GM19397 (cell line): ENCODE measurements around the gene CYP46A1.

ENCODE experiments used
- ATAC-seq: cut with Tn5 transposase; IDR thresholded peaks from one replicate; pipeline ENCODE4 v1.9.1; 2021; ENCODE audit warnings: mild to moderate bottlenecking, moderate library complexity; ENCODE audit not compliant: unreplicated experiment

The CYP46A1 gene

DNA sequence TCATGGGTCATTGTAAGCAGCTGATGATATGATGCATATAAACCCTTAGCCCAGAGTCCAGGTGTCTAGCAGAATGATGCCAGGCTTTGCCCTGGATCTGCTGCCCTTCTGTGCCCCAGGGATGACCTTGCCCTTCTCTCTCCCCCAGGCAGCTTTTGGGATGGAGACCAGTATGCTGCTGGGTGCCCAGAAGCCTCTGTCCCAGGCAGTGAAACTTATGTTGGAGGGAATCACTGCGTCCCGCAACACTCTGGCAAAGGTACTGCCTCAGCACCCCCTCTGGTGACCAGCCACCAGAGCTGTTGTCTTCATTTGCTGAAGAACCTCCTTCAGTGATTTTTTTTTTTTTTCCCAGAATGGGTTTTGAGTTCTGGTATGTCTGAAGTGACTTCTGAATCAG lies 23.3 kb downstream of the CYP46A1 start:
- ATAC-seq = no peak

DNA sequence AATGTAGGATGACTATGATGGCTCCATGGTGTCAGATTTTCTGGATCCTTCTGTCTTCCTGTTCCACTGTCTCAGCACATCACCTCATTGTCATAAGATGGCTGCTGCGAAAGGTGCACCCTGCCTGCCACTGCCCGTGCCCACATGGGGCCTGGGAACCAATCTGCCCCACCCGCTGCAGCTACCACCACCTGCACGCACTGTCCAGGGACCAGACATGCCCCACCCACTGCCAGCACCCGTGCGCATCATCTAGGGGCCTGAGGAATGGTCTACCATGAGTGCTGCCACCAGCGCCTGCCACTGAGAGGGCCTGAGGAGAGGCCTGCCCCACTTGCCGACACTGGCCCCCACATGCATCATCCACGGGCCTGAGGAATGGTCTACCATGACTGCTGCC lies 23.8 kb downstream of the CYP46A1 start:
- no peak for ATAC-seq

DNA sequence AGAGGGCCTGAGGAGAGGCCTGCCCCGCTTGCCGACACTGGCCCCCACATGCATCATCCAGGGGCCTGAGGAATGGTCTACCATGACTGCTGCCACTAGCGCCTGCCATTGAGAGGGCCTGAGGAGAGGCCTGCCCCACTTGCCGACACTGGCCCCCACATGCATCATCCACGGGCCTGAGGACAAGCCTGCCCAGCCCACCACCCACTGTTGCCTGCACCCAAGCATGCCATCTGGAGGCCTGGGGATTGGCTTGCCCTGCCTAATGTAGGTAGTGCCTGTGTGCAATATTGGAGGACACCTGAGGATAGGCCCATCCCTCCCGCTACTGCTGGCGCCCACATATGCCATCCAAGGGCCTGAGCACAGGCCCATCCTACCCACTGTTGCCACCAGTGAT lies 24.4 kb downstream of the CYP46A1 start:
- no peak for ATAC-seq

DNA sequence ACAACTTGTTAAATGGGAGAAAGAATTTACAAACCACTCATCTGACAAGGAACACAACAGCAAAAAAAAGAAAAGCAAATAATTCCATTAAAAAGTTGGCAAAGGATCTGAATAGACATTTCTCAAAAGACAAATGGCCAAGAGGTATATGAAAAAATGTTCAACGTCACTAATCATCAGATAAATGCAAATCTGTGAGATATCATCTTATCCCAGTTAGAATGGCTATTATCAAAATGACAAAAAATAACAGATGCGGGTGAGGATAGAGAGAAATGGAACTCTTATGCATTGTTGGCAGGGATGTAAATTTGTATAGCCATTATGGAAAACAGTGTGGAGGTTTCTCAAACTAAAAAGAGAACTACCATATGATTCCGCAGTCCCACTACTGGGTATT lies 29.9 kb downstream of the CYP46A1 start:
- ATAC-seq = no peak

DNA sequence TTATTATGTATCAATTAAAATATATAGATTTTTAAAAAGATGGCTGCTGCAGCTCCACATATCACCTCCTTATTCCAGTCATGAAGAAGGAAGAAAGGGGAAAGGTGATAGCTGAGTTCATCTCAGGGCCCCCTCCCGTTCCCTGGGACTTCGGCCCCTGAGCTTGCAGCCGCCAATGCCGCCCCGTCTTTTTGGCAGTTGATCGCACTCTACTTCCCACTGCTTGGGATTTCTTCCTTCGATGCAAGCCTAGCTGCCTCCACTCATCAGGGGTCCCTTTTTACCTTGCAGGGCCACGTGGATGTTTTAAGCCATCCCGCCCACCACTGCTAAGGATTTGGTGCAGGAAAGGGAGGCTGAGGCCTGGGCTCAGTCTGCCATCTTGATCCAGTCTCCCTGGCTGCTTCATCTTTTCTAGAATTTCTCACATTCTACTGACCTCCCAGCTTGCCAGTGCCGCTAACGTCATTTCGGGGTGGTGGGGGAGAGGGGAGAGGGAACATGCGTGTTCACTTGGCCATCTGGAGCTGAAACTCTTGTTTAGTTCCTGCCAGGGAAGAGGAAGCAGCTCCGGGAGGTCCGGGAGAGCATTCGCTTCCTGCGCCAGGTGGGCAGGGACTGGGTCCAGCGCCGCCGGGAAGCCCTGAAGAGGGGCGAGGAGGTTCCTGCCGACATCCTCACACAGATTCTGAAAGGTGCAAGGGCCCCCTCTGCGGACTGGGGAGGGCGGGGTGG lies 31.3 kb downstream of the CYP46A1 start:
- ATAC-seq = no peak

DNA sequence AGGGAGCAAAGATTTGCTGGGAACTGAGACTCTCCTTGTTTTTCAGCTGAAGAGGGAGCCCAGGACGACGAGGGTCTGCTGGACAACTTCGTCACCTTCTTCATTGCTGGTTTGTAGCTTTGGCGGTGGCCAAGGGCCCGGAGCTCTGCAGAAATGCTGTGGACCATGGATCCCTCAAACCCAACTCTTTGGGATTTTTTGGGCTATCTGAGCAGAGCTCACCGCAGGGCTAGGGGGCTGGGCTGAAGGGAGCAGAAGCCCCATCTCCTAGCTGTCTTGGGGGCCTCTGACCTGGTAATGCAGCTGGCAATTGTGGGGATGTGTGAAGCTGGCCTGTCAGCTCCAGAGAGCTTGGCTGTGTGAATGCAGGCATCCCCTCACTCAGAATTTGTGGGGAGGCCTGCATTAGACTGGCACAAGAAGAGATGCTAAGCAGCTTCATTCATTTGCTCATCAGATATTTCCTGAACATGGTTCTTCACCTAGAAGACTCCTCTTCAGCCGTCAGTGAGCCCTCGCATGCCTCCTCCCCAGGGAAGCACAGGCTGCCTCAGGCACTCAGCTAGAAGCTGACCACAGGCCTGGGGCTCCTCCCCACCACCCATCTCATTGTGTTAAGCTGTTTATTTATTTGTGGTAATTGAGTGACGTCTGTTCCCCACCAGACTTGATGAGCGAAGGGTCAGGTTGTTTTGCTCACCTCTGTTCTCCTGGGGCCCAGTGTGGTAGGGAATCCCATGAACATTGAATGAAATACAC lies 32.2 kb downstream of the CYP46A1 start:
- ATAC-seq = no peak

DNA sequence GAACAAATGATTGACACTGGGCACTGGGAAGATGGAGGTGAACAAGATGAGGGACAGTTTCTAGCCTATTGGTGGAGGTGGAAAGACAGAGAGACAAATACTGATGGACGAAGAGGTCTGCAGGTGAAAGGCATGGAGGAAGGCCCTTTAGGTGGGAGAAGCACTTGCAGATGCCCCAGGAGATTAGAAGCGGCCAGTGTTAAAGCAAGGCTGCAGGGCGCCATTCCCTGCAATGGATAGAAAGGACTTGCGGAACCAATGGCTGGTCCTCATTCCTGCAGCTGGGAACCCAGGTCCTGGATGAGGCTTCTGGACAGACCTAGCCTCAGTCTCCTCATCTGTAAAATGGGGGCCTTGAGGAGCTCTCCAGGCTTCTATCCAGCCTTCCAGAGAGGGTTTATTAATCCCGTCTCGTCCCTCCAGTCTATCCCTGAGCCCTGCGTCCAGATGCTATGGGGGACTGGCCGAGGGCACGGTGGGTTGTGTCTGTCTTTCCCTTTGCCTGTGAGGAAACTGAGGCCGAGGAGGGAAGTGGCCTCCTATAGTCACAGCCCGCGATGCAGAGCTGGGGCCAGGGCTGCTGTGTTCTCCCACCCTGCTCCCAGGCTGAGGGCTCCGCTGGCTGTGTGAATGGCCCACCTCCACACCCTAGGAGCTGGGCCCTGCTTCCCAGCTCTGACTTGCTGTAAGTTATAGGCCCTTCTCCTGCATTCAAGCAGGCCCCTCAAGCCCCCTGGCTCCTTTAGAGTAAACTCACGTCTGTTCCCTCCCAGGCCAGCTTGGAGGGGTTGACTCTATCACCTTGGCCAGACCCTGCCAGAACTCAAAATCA lies 33.0 kb downstream of the CYP46A1 start:
- ATAC-seq = no peak

DNA sequence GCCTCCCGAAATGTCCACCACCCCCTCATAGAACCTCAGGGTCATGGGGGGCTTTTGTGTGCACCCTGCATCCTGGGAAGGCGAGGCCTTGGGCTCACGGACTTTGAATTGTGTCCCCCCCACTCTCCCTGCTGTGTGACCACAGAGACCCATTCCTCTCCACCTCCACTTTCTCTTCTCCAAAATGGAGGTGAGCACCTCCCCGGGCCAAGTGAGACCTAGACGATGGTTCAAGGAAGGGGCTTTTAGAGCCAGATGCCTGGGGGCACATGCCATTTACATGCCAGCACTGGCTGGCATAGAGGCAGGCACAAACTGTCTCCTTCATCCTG lies 33.5 kb downstream of the CYP46A1 start:
- no peak for ATAC-seq

DNA sequence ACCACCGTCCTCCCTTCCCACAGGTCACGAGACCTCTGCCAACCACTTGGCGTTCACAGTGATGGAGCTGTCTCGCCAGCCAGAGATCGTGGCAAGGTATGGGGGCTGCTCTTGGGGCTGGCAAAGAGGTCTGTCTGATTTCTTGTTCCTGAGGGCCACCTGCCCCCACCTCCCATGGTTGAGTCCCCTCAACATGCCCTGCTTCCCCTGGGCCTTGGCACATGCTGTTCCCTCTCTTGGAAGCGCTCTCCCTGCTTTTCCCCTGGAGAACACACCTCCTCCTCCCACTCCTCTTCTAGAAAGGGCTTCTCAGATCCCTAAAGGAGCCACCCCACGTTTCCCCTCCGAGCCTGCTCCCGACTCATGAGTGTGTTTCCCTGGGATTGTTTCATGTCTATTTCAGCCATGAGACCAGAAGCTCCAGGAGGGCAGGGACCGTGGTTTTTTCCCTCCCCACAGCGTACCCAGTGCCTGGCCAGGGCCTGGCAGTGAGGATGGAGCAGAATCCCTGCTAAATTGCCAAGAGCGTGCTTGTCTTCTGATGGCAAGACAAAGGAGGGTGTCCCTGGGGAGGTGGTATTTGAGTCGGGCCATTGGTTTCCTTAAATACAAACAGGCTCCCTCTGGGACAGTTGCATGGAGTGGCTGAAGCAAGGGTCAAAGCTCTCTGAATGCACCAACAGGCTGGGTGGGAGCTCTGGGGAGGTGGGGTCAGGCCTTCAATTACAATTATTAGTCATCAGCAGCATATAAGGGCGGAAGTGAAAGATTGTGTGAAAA lies 34.1 kb downstream of the CYP46A1 start:
- no peak for ATAC-seq

DNA sequence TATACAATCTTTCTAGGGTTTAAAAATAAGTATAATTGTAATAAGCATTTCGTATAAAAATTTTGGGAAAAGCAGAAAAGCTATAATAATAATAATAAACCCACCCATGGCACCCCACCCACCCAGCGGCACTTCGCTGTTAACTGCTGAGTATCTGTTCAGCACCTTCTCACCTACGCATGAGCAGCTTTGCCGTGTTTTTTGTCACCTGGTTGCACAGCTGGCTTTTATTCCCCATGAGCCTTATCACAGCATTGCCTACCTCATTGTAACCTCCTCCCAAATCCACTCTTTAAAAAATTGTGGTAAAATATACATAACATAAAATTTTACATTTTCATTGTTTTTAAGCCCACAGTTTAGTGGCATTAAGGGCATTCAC lies 34.7 kb downstream of the CYP46A1 start:
- no peak for ATAC-seq

DNA sequence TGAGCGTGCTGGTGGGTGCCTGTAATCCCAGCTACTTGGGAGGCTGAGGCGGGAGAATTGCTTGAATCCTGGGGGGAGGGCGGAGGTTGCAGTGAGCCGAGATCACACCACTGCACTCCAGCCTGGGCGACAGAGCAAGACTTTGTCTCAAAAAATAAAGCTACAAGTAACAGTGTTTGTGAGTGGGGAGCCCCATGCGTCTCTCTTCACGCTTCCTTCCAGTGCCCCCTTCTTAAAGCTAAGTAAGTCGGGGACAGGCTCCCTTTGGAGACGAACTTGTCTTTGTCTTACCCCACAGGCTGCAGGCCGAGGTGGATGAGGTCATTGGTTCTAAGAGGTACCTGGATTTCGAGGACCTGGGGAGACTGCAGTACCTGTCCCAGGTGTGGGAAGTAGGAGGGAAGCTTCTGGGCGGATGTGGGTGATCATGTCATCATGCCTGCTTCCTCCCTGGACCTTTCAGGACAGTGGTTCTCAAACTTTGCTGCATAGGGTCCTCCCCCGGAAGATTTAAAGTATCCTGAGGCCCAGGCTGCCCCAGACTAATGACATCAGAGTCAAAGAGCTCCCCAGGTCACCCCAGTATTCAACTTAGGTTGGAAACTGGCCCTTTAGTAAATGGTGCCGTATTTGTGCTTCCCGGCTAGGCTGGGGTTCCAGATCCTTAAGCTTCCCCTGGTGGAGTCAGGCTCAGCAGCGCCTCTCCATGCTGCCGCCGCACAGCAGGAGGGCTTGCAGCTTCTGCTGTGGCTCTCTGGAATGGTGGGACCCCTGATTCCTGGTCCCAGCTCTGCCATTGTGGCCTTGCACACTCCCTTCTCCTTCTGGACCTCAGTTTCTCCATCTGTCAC lies 37.1 kb downstream of the CYP46A1 start:
- ATAC-seq = no peak

DNA sequence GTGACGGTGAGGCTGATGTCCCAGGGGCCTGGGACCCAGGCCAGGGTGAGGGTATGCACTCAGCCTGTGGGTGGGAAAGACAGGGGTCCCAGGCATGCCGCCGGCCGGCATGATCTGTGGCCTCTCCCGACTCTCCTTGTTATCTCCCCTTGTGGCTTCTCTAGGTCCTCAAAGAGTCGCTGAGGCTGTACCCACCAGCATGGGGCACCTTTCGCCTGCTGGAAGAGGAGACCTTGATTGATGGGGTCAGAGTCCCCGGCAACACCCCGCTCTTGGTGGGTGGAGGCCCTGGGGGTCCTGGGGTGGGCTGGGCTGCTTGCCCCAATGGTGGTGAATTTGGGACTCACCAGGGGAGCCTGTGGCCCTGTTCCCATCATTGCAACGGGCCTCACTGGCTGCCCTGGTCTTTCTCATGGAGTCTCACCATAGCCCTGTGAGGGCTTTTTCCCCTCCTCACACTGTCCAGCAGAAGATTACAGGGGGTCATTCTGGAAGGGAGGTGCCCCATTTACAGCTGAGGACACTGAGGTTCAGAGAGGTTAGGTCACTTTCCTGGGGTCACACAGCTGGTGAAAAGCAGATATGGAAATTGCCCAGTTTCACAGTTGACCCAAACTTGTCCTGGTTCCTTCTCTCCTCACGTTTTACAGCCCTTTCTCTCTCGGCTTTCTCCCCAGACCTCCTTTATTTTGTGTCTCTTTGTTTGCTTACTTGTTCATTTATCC lies 37.9 kb downstream of the CYP46A1 start:
- no peak for ATAC-seq

DNA sequence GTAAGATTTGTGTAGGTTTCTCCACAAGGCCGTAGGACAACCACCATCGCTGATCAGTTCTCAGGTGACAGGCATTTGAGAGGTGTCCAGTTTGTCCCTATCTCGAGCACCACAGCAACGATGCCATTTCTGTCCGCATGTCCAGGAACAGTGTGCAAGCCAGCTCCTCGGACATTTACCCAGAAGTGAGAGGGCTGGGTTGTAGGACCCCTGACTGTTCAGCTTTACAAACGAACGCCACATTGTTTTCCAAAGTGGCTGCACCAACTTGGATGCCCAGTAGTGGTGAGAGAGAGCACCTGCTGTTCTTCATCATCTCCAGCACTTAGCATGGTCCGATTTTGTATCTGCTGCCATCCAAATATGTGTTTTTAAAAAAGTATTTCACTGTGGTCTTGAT lies 38.6 kb downstream of the CYP46A1 start:
- no peak for ATAC-seq

DNA sequence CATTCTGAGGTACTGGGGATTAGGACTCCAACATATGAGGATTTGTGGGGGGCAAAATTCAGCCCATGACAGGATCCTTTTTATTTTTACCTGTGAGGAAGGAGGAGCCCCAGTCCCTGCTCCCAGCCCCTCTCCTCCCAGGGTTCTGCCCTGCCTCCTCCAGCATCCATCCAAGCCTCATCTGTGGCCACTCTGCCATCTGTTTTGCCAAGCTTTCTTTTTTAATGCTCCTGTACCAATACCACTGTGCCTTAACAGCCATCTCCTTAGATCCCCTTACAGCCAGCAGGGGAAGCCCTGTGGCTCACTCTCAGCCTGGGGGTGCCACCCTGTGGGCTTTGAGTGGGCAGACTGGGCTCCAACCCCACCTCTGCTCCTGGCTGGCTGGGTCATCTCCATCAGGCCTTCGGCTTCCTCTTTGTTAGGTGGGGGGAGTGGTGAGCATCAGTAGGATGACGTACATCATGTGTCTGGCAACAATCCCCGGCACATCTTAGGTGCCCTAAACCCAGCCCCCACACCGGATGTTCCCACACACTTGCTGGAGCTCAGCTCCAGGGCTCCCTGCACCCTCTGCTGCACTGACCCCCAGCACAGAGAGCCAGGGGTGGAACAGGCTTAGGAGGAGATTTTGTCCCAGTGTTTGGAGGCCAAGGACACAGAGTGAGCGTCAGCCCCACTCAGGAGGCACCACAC lies 40.2 kb downstream of the CYP46A1 start:
- ATAC-seq = no peak

DNA sequence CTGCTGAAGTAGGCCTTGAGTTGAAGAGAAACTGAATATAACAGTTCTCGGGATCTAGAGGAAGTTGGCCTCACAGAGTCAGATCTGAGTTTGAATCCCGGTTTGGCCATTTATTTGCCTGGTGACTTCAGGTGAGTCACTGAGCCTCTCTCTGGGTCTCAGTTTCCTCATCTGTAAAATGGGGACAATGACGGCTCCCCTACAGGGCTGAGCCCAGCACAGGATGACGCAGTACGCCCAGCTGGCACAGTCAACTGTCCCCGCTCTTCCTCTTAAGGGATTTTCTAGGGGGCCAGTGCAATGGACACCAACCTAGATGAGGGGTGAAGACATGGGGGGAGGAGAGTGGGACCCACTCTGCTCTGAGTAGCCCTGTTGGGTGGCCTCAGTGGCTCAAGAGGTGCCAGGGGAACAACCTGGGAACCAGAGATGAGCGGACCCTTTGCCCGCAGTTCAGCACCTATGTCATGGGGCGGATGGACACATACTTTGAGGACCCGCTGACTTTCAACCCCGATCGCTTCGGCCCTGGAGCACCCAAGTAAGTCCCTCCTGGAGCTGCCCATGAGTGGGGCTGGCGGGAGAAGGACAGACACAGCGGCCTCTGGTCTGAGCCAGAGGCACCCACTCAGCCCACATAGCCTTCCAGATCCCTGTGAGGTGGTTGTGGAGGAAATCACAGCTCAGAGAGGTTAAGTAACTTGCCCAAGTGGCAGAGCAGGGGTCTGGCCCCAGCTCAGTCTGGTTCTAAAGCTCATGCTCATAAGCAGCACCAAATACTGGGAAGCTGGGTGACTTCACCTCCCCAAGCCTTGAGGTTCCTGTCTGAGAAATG lies 41.1 kb downstream of the CYP46A1 start:
- no peak for ATAC-seq

DNA sequence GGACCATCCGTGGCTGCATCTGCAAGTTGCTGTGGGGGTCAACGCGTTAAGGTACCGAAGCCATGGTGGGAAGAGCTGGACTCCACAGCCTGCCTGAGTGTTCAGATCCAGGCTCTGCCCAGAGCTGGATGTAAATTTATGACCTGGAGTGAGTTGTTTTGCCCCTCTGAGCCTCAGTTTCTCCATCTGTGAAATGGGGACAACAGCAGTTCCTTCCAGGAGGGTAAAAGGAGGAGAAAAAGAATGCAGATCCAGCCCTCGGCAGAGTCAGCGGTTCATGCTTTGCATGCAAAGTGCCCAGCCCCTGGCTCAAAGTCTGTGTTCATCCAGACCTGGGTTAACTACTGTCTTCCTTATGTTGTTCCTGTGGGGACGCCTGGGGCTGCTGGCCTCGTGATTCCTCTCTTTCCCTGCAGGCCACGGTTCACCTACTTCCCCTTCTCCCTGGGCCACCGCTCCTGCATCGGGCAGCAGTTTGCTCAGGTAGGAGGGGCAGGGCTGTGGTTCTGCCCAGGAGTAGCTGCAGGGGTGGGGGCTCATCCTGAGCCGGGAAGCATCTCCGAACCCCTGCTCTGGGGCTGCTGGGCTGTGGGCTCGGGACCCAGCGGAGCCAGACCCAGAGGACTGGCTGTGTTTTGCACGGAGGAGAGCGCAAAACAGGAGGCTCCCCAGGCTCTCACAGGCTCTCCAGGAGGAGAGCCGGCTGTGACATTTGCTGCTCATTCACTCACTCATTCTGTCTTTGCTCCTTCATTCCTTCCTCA lies 41.9 kb downstream of the CYP46A1 start:
- no peak for ATAC-seq

DNA sequence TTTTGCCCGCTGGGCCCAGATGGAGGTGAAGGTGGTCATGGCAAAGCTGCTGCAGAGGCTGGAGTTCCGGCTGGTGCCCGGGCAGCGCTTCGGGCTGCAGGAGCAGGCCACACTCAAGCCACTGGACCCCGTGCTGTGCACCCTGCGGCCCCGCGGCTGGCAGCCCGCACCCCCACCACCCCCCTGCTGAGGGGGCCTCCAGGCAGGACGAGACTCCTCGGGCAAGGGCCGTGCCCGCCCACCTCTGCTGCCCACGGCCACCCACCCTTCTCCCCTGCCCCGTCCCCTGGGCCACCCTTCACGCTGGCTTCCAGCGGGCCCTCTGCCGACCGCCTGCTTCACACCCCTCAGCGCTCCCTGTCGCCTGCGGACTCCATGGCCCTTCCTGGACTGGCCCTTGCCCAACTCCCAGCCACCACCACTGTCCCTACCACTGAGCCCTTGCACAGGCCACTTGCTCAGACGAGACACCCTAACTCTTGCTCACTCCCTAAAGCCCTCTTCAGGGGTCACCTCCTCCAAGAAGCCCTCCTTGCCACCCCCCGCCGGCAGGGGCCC lies 42.5 kb downstream of the CYP46A1 start:
- no peak for ATAC-seq
